NAMALWA (cell line): ENCODE data around the gene CXXC5.
A peak's percentile ranks its signal among the peaks of the same experiment; 100 is the strongest.
"Not testable (repeated sequence)": the region's sequence is repeated elsewhere in the genome, so short reads cannot be mapped to it uniquely, and the experiment has no call there.

Source experiments
- DNase-seq: peaks from one replicate; pipeline ENCODE4 v3.0.0-alpha.2; 2015; ENCODE audit warnings: low spot score

The CXXC5 gene

DNA sequence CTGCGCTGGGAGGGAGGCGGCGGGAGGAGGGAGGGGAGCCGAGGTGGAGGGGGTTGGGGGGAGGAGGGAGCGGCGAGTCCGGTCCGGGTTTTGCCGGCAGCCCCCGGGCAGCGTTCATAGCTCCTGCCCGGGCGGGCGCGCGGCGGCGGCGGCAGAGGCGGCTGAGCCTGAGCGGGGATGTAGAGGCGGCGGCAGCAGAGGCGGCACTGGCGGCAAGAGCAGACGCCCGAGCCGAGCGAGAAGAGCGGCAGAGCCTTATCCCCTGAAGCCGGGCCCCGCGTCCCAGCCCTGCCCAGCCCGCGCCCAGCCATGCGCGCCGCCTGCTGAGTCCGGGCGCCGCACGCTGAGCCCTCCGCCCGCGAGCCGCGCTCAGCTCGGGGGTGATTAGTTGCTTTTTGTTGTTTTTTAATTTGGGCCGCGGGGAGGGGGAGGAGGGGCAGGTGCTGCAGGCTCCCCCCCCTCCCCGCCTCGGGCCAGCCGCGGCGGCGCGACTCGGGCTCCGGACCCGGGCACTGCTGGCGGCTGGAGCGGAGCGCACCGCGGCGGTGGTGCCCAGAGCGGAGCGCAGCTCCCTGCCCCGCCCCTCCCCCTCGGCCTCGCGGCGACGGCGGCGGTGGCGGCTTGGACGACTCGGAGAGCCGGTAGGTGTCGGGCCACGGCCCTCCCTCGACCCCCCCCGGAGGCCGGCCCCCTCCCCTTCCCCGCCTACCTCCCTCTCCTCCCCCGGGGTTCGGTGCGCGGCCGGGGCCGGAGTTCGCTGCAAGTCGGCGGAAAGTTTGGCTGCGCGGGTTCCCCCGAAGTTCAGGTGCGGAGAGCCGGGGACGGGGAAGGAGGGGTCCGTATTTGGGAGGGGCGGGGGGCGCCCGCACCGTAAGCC, at the start of gene CXXC5:
Gene CXXC5, plus strand, starts transcription at position 145 of the 877 bp plus-strand sequence. CDS start 32,175 bp downstream, outside the sequence.
- DNase-seq: peak; percentile 80

DNA sequence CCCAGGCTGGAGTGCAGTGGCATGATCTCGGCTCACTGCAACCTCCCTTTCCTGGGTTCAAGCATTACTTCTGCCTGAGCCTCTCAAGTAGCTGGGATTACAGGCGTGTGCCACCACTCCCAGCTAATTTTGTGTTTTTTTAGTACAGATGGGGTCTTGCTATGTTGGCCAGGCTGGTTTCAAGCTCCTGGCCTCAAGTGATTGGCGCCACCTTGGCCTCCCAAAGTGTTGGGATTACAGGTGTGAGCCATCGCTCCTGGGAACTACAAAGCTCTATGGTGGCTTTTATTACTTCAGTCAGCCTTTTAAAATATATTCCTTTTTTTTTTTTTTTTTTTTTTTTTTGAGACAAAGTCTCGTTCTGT, 49.6 kb upstream of the CXXC5 start:
- DNase-seq: not testable (repeated sequence)

DNA sequence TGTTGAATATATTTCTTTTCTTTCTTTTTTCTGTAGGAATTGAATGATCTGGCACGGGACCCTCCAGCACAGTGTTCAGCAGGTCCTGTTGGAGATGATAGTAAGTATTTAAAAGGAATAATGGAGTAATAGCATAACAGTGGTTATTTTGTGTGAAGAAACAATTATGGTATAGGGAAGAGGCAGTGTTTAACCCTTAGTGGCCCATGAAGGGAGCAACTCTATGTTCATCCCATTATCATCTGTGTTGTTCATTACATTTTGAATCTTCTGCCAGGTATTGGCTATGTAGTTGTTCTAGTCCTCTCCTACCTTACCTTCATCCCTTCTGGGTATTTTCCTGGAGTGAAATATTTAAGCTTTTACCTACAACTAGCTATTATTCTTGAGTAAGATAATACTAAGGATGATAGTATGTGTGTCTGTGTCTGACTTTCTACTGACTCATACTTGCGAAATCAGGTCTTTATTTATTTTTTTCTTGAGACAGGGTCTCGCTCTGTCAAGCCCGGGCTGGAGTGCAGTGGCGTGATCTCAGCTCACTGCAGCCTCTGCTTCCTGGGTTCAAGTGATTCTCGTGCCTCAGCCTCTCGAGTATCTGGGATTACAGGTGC, 47.7 kb upstream of the CXXC5 start:
- no peak for DNase-seq

DNA sequence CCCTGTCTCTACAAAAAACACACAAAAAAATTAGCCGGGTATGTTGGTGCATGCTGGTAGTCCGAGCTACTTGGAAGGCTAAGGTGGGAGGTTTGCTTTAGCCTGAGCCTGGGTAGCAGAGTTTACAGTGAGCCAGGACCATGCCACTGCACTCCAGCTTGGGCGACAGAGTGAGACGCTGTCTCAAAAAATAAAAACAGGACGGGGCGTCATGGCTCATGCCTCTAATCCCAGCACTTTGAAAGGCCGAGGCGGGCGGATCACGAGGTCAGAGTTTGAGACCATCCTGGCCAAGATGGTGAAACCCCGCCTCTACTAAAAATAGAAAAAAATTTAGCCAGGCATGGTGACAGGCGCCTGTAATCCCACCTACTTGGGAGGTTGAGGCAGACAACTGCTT, 46.7 kb upstream of the CXXC5 start:
- no peak for DNase-seq

DNA sequence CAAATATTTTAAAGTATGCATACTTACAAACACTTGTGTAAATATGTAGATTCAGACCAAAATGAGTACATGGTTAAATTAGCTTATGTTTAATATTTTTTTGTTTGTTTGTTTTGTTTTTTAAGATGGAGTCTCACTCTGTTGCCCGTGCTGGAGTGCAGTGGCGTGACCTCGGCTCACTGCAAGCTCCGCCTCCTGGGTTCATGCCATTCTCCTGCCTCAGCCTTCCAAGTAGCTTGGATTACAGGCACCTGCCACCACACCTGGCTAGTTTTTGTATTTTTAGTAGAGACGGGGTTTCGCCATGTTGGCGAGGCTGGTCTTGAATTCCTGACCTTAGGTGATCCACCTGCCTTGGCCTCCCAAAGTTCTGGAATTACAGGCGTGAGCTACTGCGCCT, 46.2 kb upstream of the CXXC5 start:
- not testable (repeated sequence) for DNase-seq

DNA sequence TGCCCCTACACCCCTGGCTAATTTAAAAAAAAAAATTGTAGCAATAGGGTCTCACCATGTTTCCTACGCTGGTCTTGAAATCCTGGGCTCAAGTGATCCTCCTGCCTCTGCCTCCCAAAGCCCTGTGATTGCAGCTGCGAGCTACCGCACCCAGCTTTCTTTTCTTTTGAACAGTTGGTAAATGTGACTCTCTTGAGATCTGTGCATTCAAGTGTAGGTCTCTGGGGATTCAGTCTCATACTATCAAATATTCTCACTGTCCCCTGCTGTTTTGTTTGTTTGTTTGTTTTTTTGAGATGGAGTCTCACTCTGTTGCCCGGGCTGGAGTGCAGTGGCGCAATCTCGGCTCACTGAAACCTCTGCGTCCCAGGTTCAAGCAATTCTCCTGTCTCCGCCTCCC, 42.3 kb upstream of the CXXC5 start:
- DNase-seq: peak; percentile 55

DNA sequence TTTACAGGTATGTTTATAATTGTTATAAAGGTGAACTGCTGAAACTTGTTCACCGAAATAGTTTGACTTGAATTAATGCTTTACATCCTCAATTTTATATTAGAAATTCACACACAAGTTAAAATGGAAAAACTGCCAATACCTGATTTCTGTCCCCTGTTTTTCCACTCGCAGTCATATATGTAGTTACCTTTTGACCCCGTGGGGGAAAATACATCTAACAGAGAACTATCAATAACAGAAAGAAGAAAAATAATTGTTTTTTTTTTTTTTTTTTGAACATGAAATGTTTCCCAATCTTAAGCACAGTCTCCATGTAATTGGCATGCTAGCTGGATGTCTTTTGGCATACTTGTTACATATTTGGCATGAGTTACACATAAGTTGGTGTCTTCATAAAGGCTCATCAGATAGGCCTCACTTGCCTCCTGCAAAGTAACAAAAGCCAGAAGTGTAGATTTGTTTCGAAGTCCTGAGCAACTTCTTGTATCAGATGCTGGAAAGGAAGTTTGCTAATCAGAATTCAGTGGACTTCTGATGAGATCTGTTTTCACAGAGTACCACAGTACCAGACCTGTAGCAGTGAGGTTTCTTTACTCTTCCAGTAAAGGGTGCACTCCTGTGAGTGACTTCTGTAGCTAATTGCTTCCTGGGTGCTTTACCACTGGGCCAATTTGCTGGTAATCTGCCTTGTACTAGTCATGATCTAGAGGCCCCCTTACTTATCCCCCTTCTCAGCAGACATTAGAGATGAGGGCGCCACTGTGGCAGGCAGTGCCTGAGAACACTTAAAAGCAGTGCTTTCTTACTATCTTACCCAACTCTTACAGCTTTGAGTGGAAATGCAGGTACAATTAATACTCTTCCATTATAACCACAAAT, 36.2 kb upstream of the CXXC5 start:
- no peak for DNase-seq

DNA sequence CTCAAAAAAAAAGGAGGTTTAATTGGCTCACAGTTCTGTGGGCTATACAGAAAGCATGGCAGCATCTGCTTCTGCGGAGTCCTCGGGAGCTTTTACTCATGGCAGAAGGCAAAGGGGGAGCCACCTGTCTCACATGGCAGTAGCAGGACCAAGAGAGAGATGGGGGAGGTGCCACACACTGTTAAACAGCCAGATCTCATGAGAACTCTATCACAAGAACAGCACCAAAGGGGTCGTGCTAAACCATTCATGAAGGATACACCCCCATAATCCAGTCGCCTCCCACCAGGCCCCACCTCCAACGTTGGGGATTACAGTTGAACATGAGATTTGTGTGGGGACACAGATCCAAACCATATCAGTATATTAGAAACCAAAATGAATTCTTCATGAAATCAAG, 28.3 kb upstream of the CXXC5 start:
- DNase-seq: no peak

DNA sequence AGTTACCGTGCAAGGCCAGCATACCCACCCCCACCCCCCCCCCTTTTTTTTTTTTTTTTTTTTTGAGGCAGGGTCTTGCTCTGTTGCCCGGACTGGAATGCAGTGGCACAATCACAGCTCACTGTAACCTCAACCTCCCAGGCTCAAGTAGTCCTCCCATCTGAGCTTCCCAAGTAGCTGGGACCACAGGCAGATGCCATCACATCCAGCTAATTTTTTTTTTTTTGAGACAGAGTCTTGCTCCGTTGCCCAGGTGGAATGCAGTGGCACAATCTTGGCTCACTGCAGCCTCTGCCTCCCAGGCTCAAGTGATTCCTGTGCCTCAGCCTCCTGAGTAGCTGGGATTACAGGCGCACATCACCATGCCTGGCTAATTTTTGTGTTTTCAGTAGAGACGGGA, 22.8 kb upstream of the CXXC5 start:
- not testable (repeated sequence) for DNase-seq

DNA sequence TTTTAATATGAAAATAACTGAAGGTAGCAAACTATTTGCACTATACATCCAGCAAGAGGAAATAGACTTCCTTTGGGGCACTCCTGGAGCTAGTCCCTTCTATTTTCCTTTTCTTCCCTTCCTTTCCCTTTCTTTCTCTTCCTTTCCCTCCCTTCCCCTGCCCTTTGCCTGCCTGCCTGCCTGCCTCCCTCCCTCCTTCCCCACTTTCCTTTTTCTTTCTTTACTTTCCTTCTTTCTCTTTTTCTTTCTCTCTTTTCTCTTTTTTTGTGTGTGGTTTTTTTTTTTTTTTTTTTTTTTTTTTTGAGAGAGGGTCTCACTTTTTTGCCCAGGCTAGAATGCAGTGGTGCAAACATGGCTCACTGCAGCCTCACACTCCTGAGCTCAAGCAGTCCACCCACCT, 17.3 kb upstream of the CXXC5 start:
- no peak for DNase-seq

DNA sequence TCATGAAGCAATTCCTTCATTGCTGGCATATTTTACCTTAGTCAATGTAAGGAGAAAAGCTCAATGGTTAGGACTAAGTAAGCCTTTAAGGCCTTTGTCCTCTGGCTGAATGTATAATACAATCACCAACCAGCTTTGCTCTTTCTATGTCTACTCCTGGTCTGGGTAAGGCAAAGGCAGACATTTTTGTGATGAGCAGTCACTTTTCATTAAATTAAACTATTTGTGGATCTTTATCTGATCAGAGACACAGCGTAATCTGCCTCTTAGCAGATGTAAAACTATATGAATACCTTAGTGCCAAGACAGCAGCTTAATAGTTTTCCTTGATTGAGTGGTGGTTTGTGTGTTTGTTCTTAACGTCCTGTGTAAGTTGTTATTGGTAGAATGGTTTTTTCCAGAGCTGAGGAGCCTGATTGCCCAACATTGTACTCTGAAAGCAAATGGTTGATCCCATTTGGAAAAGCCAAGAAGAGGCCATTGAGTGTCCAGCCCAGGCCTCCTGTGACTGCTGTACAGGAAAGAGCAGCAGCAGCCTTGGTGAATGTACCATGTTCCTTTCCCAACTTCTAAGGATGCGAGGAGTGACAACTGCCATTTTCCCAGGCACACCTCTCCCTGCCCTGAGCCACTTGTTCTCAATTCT, 16.5 kb upstream of the CXXC5 start:
- peak; percentile 21 for DNase-seq

DNA sequence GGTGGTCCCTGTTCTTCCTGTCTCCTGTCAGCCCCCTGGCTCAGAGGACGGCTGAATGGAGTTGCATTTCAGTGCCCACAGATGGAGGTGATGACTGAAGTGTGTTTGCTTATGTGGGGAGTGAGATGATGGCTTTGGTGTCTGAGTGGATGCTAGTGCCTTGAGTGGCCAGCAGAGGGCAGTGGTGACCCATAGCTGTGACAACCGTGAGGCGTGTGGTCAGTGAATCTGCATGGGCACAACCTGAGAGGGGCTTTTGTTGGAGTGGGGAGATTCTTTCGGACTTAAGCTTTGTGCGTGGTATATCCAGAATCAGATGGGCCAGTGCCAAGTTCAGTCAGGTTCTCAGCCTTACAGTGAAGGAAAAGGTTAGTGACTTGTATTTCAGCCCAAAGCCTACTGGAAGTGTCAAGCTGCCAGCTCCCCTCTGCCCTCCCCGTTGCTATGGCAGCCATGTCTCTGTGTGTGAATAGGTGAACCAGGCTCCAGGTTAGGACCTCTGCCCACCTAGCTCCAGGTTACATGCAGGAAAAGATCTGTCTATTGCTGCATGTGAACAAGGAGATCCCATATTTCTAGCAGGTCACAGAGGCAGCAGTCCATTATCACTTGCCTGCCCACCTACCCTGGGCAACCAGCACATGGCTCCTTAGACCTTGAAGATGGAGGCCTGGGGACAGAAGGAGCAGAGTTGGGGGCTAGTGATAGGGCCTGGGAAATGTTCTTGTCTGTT, 14.7 kb upstream of the CXXC5 start:
- DNase-seq: peak; percentile 89

DNA sequence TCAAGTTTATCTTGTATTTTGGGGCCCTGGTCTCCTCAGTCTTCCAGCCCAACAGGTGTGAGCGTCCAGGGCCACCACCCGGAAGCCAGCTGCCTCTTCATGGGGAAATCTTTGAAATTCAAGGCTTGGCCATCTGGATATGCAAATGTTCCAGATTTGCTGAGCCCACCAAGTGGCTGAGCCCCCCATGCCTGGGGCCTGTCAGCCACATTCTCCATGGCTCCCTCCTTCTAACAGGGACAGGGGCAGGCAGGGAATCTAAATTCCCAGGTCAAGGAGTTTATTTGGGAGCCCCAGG, 14.2 kb upstream of the CXXC5 start:
- peak; percentile 71 for DNase-seq

DNA sequence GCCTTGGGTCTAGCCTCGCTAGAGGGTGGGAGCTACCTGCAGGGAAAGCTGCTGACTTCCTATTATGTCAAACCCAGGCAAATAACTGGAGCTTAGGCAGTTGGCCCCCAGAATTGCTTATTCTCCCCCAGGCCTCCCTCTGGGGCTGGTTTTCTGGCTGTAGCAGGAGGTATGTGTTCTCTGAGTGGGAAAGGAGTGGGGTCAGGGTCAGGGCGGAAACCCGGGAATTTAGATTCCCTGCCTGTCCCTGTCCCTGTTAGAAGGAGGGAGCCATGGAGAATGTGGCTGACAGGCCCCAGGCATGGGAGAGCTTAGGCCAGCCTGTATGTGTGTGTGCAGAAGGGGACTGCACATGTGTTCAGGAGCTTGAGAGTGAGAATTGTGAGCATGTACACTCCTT, 13.6 kb upstream of the CXXC5 start:
- DNase-seq: no peak

DNA sequence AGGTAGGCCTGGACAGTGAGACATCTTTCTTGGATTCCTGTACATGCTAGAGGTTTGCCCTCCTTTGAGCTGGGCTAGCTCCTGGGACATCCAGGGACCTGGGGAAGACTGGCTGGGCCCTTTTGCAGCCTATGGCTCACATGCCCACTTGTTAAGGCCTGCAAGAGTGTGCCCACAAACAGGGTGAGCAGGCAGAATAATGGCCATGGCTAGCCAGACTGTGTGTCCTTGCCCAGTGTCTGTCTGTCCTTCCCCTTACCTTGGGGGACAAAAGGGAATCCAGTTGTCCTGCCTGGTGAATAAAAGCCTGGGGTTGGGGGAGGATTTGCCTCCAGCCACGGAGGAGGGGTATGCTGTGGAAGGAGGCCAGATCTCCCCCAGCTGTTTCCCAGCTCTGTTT, 13.0 kb upstream of the CXXC5 start:
- no peak for DNase-seq

DNA sequence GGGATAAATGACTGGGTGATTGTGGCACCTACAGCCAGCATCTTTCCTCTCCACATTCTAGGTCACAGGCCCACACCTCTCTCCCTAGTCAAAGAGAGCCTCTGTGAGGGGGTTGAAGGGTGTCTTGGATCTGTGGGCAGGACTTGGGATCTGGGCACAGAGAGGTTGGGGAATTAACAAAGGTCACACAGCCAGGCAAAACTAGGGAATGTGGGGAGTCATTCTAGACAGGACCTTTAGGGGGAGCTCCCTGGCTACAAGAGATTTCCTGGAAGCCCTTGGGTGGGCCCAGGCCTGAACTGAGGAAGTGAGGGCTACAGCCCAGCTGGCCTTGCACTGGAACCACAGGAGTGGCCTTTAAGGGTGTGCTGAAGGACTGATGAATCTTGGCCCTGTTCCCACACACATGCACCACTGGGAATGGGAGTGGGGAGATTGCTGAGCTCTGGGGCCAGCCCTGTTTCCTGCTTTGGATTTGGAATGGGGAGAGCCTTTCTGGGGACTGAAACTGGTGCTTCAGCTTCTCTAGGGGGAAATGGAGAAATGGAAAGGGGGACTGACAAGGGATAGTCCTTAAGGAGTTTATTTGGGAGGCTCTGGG, 12.4 kb upstream of the CXXC5 start:
- peak; percentile 74 for DNase-seq

DNA sequence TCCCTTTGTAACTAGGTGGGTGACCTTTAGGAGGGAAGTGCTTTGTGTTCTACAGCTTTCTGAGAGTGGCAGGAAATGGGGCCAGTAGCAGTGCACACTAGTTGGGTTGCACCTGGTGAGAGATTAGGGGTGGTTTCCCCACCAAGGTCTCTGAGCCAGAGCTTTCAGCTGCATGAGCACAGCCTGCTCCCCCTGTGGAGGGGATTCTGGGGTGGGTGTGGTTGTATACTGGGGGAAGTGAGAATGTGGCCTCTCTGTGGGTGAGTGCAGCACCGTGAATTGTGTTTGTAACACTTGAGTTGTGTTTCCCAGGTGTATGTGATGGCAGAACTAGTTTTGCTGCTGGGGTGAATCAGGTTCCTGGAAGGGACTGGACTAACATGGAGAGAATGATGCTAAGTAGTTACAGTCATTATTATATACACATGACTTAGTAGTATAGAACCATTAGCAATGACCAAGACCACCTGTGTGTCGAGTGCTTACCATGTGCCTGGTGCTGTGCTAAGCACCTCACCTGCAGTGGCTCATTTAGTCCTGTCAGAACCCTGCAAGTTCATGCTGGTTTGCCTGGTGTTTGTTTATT, 11.8 kb upstream of the CXXC5 start:
- DNase-seq: peak; percentile 97

DNA sequence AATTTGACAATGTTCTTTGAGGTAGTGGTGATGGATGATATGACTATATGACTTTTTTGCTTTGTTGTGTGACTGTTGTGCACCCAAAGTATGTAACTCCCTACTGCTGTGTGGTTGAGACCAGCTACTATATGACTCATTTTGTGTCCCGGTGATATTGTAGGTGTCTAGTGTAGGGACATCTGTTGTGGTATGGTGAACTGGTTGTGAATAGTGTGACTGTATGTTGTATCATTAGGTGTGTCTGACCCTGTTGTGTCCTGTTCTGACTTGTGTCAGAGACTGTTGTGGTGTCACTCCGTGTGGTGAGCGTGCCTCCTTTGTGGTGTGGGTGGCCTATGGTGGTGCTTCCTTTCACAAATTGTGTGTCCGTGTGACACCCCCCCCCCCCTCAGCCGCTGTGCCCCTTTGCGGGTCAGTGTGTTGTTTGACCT, 11.2 kb upstream of the CXXC5 start:
- peak; percentile 72 for DNase-seq

DNA sequence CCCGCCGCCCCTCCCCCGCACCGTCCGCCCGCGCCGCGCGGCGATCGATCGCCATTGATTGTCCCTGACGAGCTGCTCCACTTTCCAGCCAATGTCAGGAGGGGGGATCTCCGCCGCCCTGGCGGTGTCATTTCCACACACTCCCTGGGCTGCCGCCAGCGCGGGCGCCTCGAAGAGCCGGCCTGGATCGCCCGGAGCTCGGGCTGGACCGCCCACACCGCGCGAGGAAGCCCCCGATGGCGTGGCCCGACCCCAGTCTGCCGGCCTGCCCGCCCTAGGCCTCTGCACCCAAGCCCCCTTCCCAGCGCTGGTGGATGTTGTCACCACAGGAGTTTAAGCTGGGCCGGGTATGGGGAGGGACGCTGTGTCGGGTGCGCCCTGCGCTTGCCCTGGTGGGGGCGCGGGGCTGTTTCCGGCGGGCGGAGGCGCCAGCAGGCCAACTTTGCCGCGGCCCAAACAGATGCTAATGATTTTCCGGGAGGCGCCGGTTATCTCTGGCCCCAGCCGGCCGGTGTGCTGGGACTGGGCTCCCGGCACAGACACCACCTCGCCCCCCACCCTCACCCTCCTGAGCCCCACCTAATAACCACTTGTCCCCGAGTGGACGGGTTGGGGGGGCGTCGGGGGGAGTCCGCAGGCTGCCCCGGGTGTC, 10.6 kb upstream of the CXXC5 start:
- peak; percentile 80 for DNase-seq

DNA sequence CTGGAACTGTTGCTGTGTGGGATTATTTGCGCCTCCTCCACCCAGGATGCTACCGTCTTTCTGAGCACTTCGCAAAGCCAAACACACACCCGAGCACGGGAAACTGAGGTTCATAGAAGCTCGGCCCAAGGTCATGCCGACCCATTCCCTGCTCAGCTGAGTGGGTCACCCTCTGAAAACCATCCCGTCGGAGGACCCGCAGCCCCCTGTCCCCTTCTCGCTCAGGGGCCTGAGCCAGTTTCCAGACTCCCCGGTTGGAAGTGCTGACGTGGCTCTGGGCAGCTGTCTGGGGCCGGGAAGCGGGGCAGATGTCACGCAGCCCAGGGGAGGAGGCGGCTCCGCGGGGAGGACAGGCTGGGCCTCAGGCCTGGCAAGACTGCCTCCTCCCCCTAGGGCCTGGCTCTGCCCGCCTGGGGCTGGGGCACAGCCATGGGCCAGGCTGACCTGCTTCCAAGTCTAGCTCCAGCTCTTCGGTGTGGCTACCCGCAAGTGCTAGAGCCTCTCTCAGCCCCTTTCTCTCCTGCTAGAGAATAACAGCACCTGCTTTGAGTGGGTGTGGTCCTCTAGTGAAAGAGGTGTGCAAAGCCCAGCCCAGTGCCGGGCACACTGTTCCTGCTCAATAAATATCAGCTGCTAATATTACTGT, 9.9 kb upstream of the CXXC5 start:
- DNase-seq: peak; percentile 83
